GM10847 (cell line): ENCODE measurements around the gene TTLL10.

Experiments used
- POLR2A ChIP-seq: IDR thresholded peaks from 2 replicates; pipeline ENCODE4 v1.6.1; 2011; ENCODE audit not compliant: insufficient read length; ENCODE audit errors: extremely low read depth

TTLL10 gene

GRCh38 chr1:1135339-1136136, 38.1 kb upstream of the TTLL10 start:
- no peak for TF ChIP-seq POLR2A

- no peak for TF ChIP-seq POLR2A
These were observed 37.0 kb upstream of the TTLL10 start for GRCh38 chr1:1136547-1137230.

- no peak for TF ChIP-seq POLR2A
These were observed 36.2 kb upstream of the TTLL10 start for GRCh38 chr1:1137256-1138045.

GRCh38 chr1:1140673-1141072, 33.0 kb upstream of the TTLL10 start:
- TF ChIP-seq POLR2A = no peak

GRCh38 chr1:1141244-1141910, 32.3 kb upstream of the TTLL10 start:
- no peak for TF ChIP-seq POLR2A

GRCh38 chr1:1141911-1142250, 31.8 kb upstream of the TTLL10 start:
- no peak for TF ChIP-seq POLR2A

- no peak for TF ChIP-seq POLR2A
These were observed 30.8 kb upstream of the TTLL10 start for GRCh38 chr1:1142844-1143243.

GRCh38 chr1:1143636-1144035, 30.0 kb upstream of the TTLL10 start:
- TF ChIP-seq POLR2A = no peak

- TF ChIP-seq POLR2A = no peak
These were observed 29.4 kb upstream of the TTLL10 start for GRCh38 chr1:1144122-1144842.

- no peak for TF ChIP-seq POLR2A
These were observed 28.7 kb upstream of the TTLL10 start for GRCh38 chr1:1144843-1145546.

GRCh38 chr1:1145547-1145914, 28.1 kb upstream of the TTLL10 start:
- no peak for TF ChIP-seq POLR2A

- no peak for TF ChIP-seq POLR2A
These were observed 27.7 kb upstream of the TTLL10 start for GRCh38 chr1:1146026-1146425.

- no peak for TF ChIP-seq POLR2A
These were observed 27.1 kb upstream of the TTLL10 start for GRCh38 chr1:1146596-1146995.

GRCh38 chr1:1148061-1148460, 25.6 kb upstream of the TTLL10 start:
- no peak for TF ChIP-seq POLR2A
